OCI-LY7 (cell line): Measurements from ENCODE around the gene CHD2. TPM values are rescaled to one million over a fixed set of nuclear protein-coding genes. Genes with fewer than 3 reads are reported as not detected.

Experiments used
- BruUV-seq: library from RNA; stranded (reverse); fragments of 400-500 nt; replicated peaks from 2 replicates; lab custom pipeline; 2021; lab: Mats Ljungman, UMichigan
- CTCF ChIA-PET: fragments of 300-600 bp; sonication (Branson Sonifier 250); formaldehyde crosslinking; loops from one replicate; lab custom pipeline; 2022; ENCODE audit warnings: antibody characterized with exemption; ENCODE audit not compliant: unreplicated experiment; lab: Charles Lee
- POLR2A ChIA-PET: fragments of 300-600 bp; sonication (Branson Sonifier 250); formaldehyde crosslinking; loops from one replicate; lab custom pipeline; 2022; ENCODE audit warnings: antibody characterized with exemption; lab: Charles Lee
- DNase-seq: peaks from one replicate; pipeline ENCODE4 v3.0.0-alpha.2; 2015; ENCODE audit warnings: low spot score
- H2AFZ ChIP-seq: fragments of 200-600 bp; sonication (generic), shearing (Covaris generic); 2 replicates; pipeline ENCODE4 v1.6.1; 2014; ENCODE audit warnings: mild to moderate bottlenecking, antibody characterized with exemption, low read length, moderate library complexity
- H3K27ac ChIP-seq: fragments of 200-600 bp; sonication (generic); 2 replicates; pipeline ENCODE4 v1.5.1; 2014; ENCODE audit warnings: mixed run types, low read depth, mild to moderate bottlenecking, moderate library complexity, low read length, inconsistent platforms; ENCODE audit not compliant: poor library complexity, severe bottlenecking
- H3K36me3 ChIP-seq: fragments of 200-600 bp; sonication (generic); 2 replicates; pipeline ENCODE4 v1.6.1; 2014; ENCODE audit warnings: mild to moderate bottlenecking, antibody characterized with exemption, low read length, moderate library complexity, mixed read lengths; ENCODE audit not compliant: insufficient read depth
- H3K4me1 ChIP-seq: fragments of 200-600 bp; sonication (generic); 2 replicates; pipeline ENCODE4 v1.5.1; 2014; ENCODE audit warnings: mild to moderate bottlenecking, low read length; ENCODE audit not compliant: insufficient read depth, poor library complexity, severe bottlenecking
- H3K4me2 ChIP-seq: fragments of 200-600 bp; sonication (generic); 2 replicates; pipeline ENCODE4 v1.6.1; 2014; ENCODE audit warnings: mild to moderate bottlenecking, low read length
- H3K4me3 ChIP-seq: fragments of 200-600 bp; sonication (generic); 2 replicates; pipeline ENCODE4 v1.5.1; 2014; ENCODE audit warnings: mild to moderate bottlenecking, low read depth, low read length; ENCODE audit not compliant: poor library complexity, severe bottlenecking
- H3K79me2 ChIP-seq: fragments of 200-600 bp; sonication (generic); 2 replicates; pipeline ENCODE4 v1.6.1; 2016; ENCODE audit warnings: low read depth, mild to moderate bottlenecking, low read length, moderate library complexity, mixed read lengths; ENCODE audit not compliant: insufficient read depth
- H3K9me2 ChIP-seq: fragments of 200-600 bp; sonication (generic); 2 replicates; pipeline ENCODE4 v1.6.1; 2016; ENCODE audit warnings: mild to moderate bottlenecking, low read length, mixed read lengths; ENCODE audit not compliant: insufficient read depth
- H3K9me3 ChIP-seq: fragments of 200-600 bp; sonication (generic); 2 replicates; pipeline ENCODE4 v1.6.1; 2014; ENCODE audit warnings: mild to moderate bottlenecking, mixed run types, low read length, mixed read lengths
- H4K20me1 ChIP-seq: fragments of 200-600 bp; sonication (generic); 2 replicates; pipeline ENCODE4 v1.6.1; 2014; ENCODE audit warnings: mild to moderate bottlenecking, antibody characterized with exemption, low read length, moderate library complexity, mixed read lengths; ENCODE audit not compliant: insufficient read depth
- CTCF ChIP-seq: fragments of 200-600 bp; sonication (generic); conservative IDR thresholded peaks from 2 replicates; pipeline ENCODE4 v1.5.1; 2014; ENCODE audit warnings: mild to moderate bottlenecking, antibody characterized with exemption, low read length, moderate library complexity, mixed read lengths
- EZH2phosphoT487 ChIP-seq: fragments of 200-600 bp; sonication (generic); IDR thresholded peaks from 2 replicates; pipeline ENCODE4 v1.6.1; 2018; ENCODE audit warnings: low read depth, borderline replicate concordance, mild to moderate bottlenecking, mixed run types, antibody characterized with exemption, low read length, moderate library complexity, mixed read lengths
- intact Hi-C: fragments of 100-400 bp; cut with micrococcal nuclease; formaldehyde crosslinking; loops from one replicate; pipeline ENCODE4 v1.10.0; 2022; ENCODE audit not compliant: unreplicated experiment
- total RNA-seq, 2 experiments: library from RNA; depleted of rRNA in 1 of 2; stranded (reverse); fragments of >200 nt in 1 of 2; shearing (Covaris generic) in 1 of 2; gene quantifications; 2 replicates each; pipeline ENCODE4 v1.2.3, GENCODE V29; 2014 to 2022

The CHD2 gene
- total RNA-seq, 2 experiments from 2014 or later, result 133 to 213 TPM

- intact Hi-C loops, result no loop called here
- Histone ChIP-seq H3K4me2 (no peak overlapping the region), H3K36me3 (peaks cover 98% of the 10 kb centered on the region), H4K20me1 (0 out of 2 replicates have a peak, but pooled peaks cover 3% of the 10 kb centered on the region), H3K79me2 (peaks cover 41% of the 10 kb centered on the region; the same call in 1 of the 2 replicates), H3K27ac (no peak overlapping the region), H3K4me1 (no peaks in the 10 kb centered on the region), H2AFZ (no peak overlapping the region), H3K9me2 (no peaks in the 10 kb centered on the region), H3K9me3 (no peaks in the 10 kb centered on the region), H3K4me3 (no peak overlapping the region)
- ChIA-PET POLR2A (interaction anchor here (0.6 to 1.4 kb wide), 7 partner anchors 8 to 151 kb away, joined by 3 to 5 read pairs (median 4); no protein-coding TSS in a partner anchor), CTCF (interaction anchor here (0.8 kb wide), 1 partner anchor 95 kb away, joined by 4 read pairs; no protein-coding TSS in a partner anchor)
- no TSS peak for BruUV-seq
- no peak for DNase-seq
- TF ChIP-seq EZH2phosphoT487, result no peak
- TF ChIP-seq CTCF, result no peak
These were observed 33.0 kb downstream of the CHD2 start for GRCh38 chr15:92932946-92933649.

- BruUV-seq, result no TSS peak
- intact Hi-C loops, result no loop called here
- no peak for DNase-seq
- no peak for TF ChIP-seq EZH2phosphoT487
- TF ChIP-seq CTCF, result no peak
- H3K36me3 ChIP-seq, result peaks cover 98% of the 10 kb centered on the region
- H4K20me1 ChIP-seq, result 0 out of 2 replicates have a peak, but pooled peaks cover 3% of the 10 kb centered on the region
- H3K4me1 ChIP-seq, result no peaks in the 10 kb centered on the region
- no peak overlapping the region for H3K27ac ChIP-seq
- H3K79me2 ChIP-seq, result peaks cover 34% of the 10 kb centered on the region; the same call in 1 of the 2 replicates
- CTCF ChIA-PET, result interaction anchor here (0.8 kb wide), 1 partner anchor 95 kb away, joined by 4 read pairs; no protein-coding TSS in a partner anchor
- no peak overlapping the region for H3K4me2 ChIP-seq
- POLR2A ChIA-PET, result interaction anchor here (1.0 to 1.4 kb wide), 3 partner anchors 9 to 31 kb away, joined by 3 to 6 read pairs (median 5); no protein-coding TSS in a partner anchor
- H3K9me2 ChIP-seq, result no peaks in the 10 kb centered on the region
- no peak overlapping the region for H2AFZ ChIP-seq
- no peak overlapping the region for H3K4me3 ChIP-seq
- no peaks in the 10 kb centered on the region for H3K9me3 ChIP-seq
These were observed 33.7 kb downstream of the CHD2 start for GRCh38 chr15:92933831-92934230.
